A549 (cell line): ENCODE data around the gene IFITM5. TPM values are rescaled to one million over a fixed set of nuclear protein-coding genes. Genes with fewer than 3 reads are reported as not detected.

Experiments
- ATAC-seq, 2 experiments: fragments of 200-7000 bp in 1 of 2; fragments of >200 bp in 1 of 2; cut with Nextera tagmentation in 1 of 2; cut with Tn5 transposase in 1 of 2; 3 replicates each; pipeline versions ENCODE4 v1.8.0 to v1.9.1; 2018 to 2020; ENCODE audit warnings: mild to moderate bottlenecking in 1 of 2, moderate library complexity in 1 of 2
- CTCF ChIA-PET: fragments of 300-600 bp; sonication (Branson Sonifier 250); formaldehyde crosslinking; extraction: SDS; loops from one replicate; lab custom pipeline; 2021; ENCODE audit warnings: antibody characterized with exemption, inconsistent platforms; lab: Yijun Ruan, JAX
- POLR2A ChIA-PET: fragments of 350-600 bp; formaldehyde crosslinking; extraction: SDS; loops from one replicate; lab custom pipeline; 2021; ENCODE audit warnings: antibody characterized with exemption, inconsistent platforms; lab: Yijun Ruan, JAX
- DNase-seq, 2 experiments: peaks; one replicate each; pipeline versions ENCODE4 v3.0.0 to v3.0.0-alpha.2; 2011 to 2016; ENCODE audit warnings: low read depth in 1 of 2, low spot score in 1 of 2
- FAIRE-seq: peaks from 2 replicates; lab custom pipeline; 2011; peaks lifted over from hg19 to GRCh38; lab: Jason Lieb, UNC
- H3K27ac ChIP-seq, 2 experiments: fragments of >200 bp; sonication (Bioruptor Twin); formaldehyde crosslinking; 3 replicates each; pipeline ENCODE4 v1.5.1; 2016 to 2017
- H3K4me1 ChIP-seq: fragments of >200 bp; sonication (Bioruptor Twin); formaldehyde crosslinking; 3 replicates; pipeline ENCODE4 v1.6.1; 2016
- H3K4me2 ChIP-seq: fragments of >200 bp; sonication (Bioruptor Twin); formaldehyde crosslinking; 3 replicates; pipeline ENCODE4 v1.6.1; 2016
- H3K4me3 ChIP-seq: fragments of >200 bp; sonication (Bioruptor Twin); formaldehyde crosslinking; 3 replicates; pipeline ENCODE4 v1.5.1; 2016
- H3K9me3 ChIP-seq: fragments of >200 bp; sonication (Bioruptor Twin); formaldehyde crosslinking; 3 replicates; pipeline ENCODE4 v1.6.1; 2016
- CHD2 ChIP-seq: fragments of 150-350 bp; IDR thresholded peaks from 2 replicates; pipeline ENCODE4 v1.6.1; 2014; ENCODE audit warnings: low read length; ENCODE audit not compliant: partially characterized antibody
- CHD4 ChIP-seq: fragments of 200-600 bp; sonication (generic); IDR thresholded peaks from 2 replicates; pipeline ENCODE4 v1.6.1; 2016; ENCODE audit warnings: antibody characterized with exemption, mild to moderate bottlenecking, borderline replicate concordance
- HDAC2 ChIP-seq: fragments of 200-600 bp; sonication (generic); IDR thresholded peaks from 2 replicates; pipeline ENCODE4 v1.6.1; 2016
- HOXA7 ChIP-seq: fragments of 250-450 bp; sonication (Bioruptor Pico); IDR thresholded peaks from 2 replicates; pipeline ENCODE4 v1.5.0; 2020; ENCODE audit warnings: mild to moderate bottlenecking, moderate library complexity
- HOXB13 ChIP-seq: fragments of 250-450 bp; sonication (Bioruptor Pico); IDR thresholded peaks from 2 replicates; pipeline ENCODE4 v1.5.0; 2020; ENCODE audit warnings: low read depth, mild to moderate bottlenecking, moderate library complexity
- HOXB5 ChIP-seq: fragments of 250-450 bp; sonication (Bioruptor Pico); IDR thresholded peaks from 2 replicates; pipeline ENCODE4 v1.5.0; 2020; ENCODE audit warnings: mild to moderate bottlenecking, moderate library complexity
- JUNB ChIP-seq: fragments of >200 bp; sonication (Bioruptor Twin); formaldehyde crosslinking; IDR thresholded peaks from 2 replicates; pipeline ENCODE4 v1.6.1; 2016
- KDM5A ChIP-seq: fragments of 200-600 bp; sonication (generic); IDR thresholded peaks from 2 replicates; pipeline ENCODE4 v1.6.1; 2016; ENCODE audit warnings: antibody characterized with exemption, mild to moderate bottlenecking
- MYC ChIP-seq: IDR thresholded peaks from 2 replicates; pipeline ENCODE4 v1.6.1; 2012; ENCODE audit warnings: mild to moderate bottlenecking, inconsistent platforms, low read length, improper control_type of control experiment, borderline replicate concordance
- NPAS2 ChIP-seq: fragments of 250-450 bp; sonication (Bioruptor Pico); IDR thresholded peaks from 2 replicates; pipeline ENCODE4 v1.8.0; 2022; ENCODE audit warnings: mild to moderate bottlenecking, moderate library complexity, borderline replicate concordance
- RNF2 ChIP-seq: fragments of 200-600 bp; sonication (generic); IDR thresholded peaks from 2 replicates; pipeline ENCODE4 v1.6.1; 2016; ENCODE audit warnings: low read depth, mild to moderate bottlenecking, antibody characterized with exemption, moderate library complexity, borderline replicate concordance
- SMC3 ChIP-seq: fragments of >200 bp; sonication (Bioruptor Twin); formaldehyde crosslinking; IDR thresholded peaks from 3 replicates; pipeline ENCODE4 v1.6.1; 2018; ENCODE audit warnings: inconsistent platforms
- SREBF2 ChIP-seq: fragments of 450-650 bp; IDR thresholded peaks from 2 replicates; pipeline ENCODE4 v1.6.1; 2014; ENCODE audit warnings: mild to moderate bottlenecking, moderate library complexity
- ZFP36 ChIP-seq: fragments of 450-650 bp; IDR thresholded peaks from 2 replicates; pipeline ENCODE4 v1.6.1; 2014; ENCODE audit warnings: borderline replicate concordance; ENCODE audit not compliant: partially characterized antibody
- ZSCAN20 ChIP-seq: fragments of 250-450 bp; sonication (Bioruptor Pico); IDR thresholded peaks from 2 replicates; pipeline ENCODE4 v1.8.0; 2022; ENCODE audit warnings: mild to moderate bottlenecking, moderate library complexity
- WGBS: methylation state at CpG from one replicate; pipeline ENCODE4 v1.1.6; 2017; ENCODE audit errors: missing lambda C conversion rate; 5-methylcytosine and 5-hydroxymethylcytosine counted together
- polyA plus RNA-seq, 4 experiments: library from polyadenylated mRNA; depleted of rRNA in 3 of 4; stranded (reverse); fragments of >200 nt; fragmentation: RNase III in 1 of 4; extraction: RNeasy Plus Mini Kit Qiagen cat#74134 plus additional on column Dnase treatment in 1 of 4; gene quantifications; 2 replicates in 3 of 4; 3 replicates in 1 of 4; pipeline ENCODE4 v1.2.3, GENCODE V29; 2011 to 2017
- TF ChIP-seq, protein P1 (sequence below): fragments of 250-450 bp; sonication (Bioruptor Pico); IDR thresholded peaks from 2 replicates; pipeline ENCODE4 v1.5.0; 2020; ENCODE audit warnings: low read depth, mild to moderate bottlenecking, moderate library complexity
- TF ChIP-seq, protein P2 (sequence below): fragments of 450-650 bp; IDR thresholded peaks from 2 replicates; pipeline ENCODE4 v1.6.1; 2014; ENCODE audit warnings: antibody characterized with exemption
- TF ChIP-seq, protein P3 (sequence below): fragments of 200-600 bp; sonication (generic); IDR thresholded peaks from 2 replicates; pipeline ENCODE4 v1.6.1; 2016; ENCODE audit warnings: antibody characterized with exemption, mild to moderate bottlenecking, moderate library complexity
- TF ChIP-seq, protein P4 (sequence below): fragments of 150-350 bp; IDR thresholded peaks from 2 replicates; pipeline ENCODE4 v1.6.1; 2014; ENCODE audit warnings: low read depth, mild to moderate bottlenecking, low read length
- TF ChIP-seq, protein P5 (sequence below): IDR thresholded peaks from 2 replicates; pipeline ENCODE4 v1.6.1; 2012; ENCODE audit warnings: low read depth, borderline replicate concordance
- TF ChIP-seq, protein P6 (sequence below): fragments of 250-450 bp; sonication (Bioruptor Pico); IDR thresholded peaks from 2 replicates; pipeline ENCODE4 v1.5.0; 2021; ENCODE audit warnings: mild to moderate bottlenecking, moderate library complexity, borderline replicate concordance

The IFITM5 gene
- polyA plus RNA-seq, 2 of the 4 experiments (the other 2 are of a cell fraction) = not detected

DNA sequence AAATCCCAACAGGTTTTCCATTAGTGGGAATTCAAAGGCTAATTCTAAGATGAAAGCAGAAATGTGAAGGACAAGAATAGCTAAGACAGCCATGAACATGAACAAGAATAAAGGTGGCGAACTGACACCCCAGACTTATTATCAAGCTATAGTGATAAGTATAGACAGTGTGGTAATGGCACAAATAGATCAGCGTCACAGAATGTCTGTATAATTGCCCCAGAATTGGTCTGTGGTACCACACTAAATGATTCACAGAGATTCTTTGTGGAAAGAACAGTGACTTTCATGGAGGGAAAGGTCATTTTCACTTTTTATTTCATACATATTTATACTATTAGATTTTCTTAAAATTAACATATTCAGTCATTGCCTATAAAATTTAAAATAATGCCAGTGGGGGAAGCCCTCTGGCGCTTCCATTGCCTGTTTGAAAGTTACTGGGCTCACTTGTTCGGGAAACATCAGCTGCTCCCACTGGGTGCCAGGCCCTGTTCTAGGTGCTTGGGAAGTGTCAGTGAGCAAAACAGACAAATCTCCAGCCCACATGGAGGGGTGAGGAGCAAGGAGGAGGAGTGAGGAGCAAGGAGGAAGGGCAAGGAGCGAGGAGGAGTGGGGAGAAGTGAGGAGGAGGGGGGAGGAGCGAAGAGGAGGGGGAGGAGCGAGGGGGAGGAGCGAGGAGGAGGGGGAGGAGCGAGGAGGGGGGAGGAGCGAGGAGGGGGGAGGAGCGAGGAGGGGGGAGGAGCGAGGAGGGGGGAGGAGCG, 32.5 kb downstream of the IFITM5 start:
- peaks cover 8% of the 10 kb centered on the region; the same call in 2 of the 3 replicates for H3K9me3 ChIP-seq
- peaks cover 7% of the 10 kb centered on the region for H3K4me1 ChIP-seq
- FAIRE-seq (no peak), ATAC-seq (no peak; a peak in 1 of 6 replicates)
- TF ChIP-seq CHD2 (no peak), MYC (no peak), ZFP36 (no peak), SREBF2 (no peak), HDAC2 (no peak)
- TF ChIP-seq, all 56 proteins: peak for 0
- CTCF ChIA-PET = interaction anchor here (1.3 to 1.4 kb wide), 2 partner anchors 13 to 17 kb away, joined by 3 to 5 read pairs; no protein-coding TSS in a partner anchor
- peak overlapping the region in 1 of 2 experiments; percentile 52; a peak in 2 of 6 replicates for H3K27ac ChIP-seq
- WGBS = 70% methylated on average over 6 of the region's 13 CpGs
- POLR2A ChIA-PET = interaction anchor here (1.2 kb wide), 1 partner anchor 60 kb away, joined by 3 read pairs; the partner anchor contains the start of genes BET1L and RIC8A
- DNase-seq = peak in 1 of 2 experiments; percentile 48
- H3K4me2 ChIP-seq = peak overlapping the region; percentile 38; the same call in 2 of the 3 replicates
- H3K4me3 ChIP-seq = peak overlapping the region; percentile 24; the same call in 2 of the 3 replicates

DNA sequence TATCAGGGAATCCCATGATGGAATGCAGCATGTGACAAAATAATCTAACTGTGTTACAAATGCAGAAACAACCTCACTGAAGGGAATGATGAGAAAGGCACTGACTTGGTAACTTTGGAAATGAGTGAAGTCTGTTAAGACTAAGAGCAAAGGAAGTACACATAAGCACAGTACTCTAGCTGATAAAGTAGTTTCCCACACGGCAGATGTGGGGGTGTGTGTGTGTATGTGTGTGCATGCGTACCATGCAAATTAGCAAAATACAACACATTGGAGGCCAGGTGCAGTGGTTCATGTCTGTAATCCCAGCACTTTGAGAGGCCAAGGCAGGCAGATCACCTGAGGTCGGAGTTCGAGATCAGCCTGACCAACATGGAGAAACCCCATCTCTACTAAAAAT, 37.7 kb downstream of the IFITM5 start:
- Histone ChIP-seq H3K27ac (no peak overlapping the region), H3K4me3 (no peak overlapping the region), H3K4me1 (no peaks in the 10 kb centered on the region), H3K4me2 (no peak overlapping the region), H3K9me3 (peaks cover 8% of the 10 kb centered on the region; the same call in 2 of the 3 replicates)
- WGBS = 74% methylated on average over 4 of the region's 4 CpGs
- FAIRE-seq (no peak), ATAC-seq (no peak), DNase-seq (no peak)
- POLR2A ChIA-PET = no interaction called here
- TF ChIP-seq HOXA7 (CRISPR knock-in tag) = no peak
- TF ChIP-seq, protein P1, sequence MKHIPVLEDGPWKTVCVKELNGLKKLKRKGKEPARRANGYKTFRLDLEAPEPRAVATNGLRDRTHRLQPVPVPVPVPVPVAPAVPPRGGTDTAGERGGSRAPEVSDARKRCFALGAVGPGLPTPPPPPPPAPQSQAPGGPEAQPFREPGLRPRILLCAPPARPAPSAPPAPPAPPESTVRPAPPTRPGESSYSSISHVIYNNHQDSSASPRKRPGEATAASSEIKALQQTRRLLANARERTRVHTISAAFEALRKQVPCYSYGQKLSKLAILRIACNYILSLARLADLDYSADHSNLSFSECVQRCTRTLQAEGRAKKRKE (CRISPR knock-in tag) = no peak
- no peak for TF ChIP-seq RNF2
- TF ChIP-seq NPAS2 (CRISPR knock-in tag) = no peak
- TF ChIP-seq SMC3 = no peak
- TF ChIP-seq, protein P2, sequence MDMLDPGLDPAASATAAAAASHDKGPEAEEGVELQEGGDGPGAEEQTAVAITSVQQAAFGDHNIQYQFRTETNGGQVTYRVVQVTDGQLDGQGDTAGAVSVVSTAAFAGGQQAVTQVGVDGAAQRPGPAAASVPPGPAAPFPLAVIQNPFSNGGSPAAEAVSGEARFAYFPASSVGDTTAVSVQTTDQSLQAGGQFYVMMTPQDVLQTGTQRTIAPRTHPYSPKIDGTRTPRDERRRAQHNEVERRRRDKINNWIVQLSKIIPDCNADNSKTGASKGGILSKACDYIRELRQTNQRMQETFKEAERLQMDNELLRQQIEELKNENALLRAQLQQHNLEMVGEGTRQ = no peak
- TF ChIP-seq, protein P3, sequence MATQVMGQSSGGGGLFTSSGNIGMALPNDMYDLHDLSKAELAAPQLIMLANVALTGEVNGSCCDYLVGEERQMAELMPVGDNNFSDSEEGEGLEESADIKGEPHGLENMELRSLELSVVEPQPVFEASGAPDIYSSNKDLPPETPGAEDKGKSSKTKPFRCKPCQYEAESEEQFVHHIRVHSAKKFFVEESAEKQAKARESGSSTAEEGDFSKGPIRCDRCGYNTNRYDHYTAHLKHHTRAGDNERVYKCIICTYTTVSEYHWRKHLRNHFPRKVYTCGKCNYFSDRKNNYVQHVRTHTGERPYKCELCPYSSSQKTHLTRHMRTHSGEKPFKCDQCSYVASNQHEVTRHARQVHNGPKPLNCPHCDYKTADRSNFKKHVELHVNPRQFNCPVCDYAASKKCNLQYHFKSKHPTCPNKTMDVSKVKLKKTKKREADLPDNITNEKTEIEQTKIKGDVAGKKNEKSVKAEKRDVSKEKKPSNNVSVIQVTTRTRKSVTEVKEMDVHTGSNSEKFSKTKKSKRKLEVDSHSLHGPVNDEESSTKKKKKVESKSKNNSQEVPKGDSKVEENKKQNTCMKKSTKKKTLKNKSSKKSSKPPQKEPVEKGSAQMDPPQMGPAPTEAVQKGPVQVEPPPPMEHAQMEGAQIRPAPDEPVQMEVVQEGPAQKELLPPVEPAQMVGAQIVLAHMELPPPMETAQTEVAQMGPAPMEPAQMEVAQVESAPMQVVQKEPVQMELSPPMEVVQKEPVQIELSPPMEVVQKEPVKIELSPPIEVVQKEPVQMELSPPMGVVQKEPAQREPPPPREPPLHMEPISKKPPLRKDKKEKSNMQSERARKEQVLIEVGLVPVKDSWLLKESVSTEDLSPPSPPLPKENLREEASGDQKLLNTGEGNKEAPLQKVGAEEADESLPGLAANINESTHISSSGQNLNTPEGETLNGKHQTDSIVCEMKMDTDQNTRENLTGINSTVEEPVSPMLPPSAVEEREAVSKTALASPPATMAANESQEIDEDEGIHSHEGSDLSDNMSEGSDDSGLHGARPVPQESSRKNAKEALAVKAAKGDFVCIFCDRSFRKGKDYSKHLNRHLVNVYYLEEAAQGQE = no peak
- TF ChIP-seq, protein P4, sequence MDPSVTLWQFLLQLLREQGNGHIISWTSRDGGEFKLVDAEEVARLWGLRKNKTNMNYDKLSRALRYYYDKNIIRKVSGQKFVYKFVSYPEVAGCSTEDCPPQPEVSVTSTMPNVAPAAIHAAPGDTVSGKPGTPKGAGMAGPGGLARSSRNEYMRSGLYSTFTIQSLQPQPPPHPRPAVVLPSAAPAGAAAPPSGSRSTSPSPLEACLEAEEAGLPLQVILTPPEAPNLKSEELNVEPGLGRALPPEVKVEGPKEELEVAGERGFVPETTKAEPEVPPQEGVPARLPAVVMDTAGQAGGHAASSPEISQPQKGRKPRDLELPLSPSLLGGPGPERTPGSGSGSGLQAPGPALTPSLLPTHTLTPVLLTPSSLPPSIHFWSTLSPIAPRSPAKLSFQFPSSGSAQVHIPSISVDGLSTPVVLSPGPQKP = no peak
- CTCF ChIA-PET = interaction anchor here (7.2 kb wide), 1 partner anchor 11 kb away, joined by 40 read pairs; no protein-coding TSS in a partner anchor

DNA sequence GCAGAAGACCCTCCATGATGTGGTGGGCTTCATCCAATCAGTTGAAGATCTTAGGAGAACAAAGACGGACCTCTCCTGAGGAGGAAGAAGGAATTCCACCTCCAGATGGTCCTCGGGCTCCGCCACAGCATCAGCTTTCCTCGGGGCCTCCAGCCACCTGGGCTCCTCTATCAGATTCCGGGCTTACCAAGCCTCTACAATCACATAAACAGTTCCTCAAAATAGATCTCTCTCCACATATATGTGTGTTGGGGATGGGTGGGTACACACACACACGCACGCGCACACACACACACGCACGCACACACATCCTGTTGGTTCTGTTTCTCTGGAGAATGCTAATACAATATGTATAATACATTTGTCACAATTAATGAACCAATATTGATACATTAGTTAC, 39.9 kb downstream of the IFITM5 start:
- FAIRE-seq (no peak), ATAC-seq (no peak), DNase-seq (no peak)
- ChIA-PET CTCF (interaction anchor here (1.3 to 7.2 kb wide), 3 partner anchors 8 to 19 kb away, joined by 3 to 40 read pairs (median 4); partner anchors contain the start of gene NLRP6), POLR2A (no interaction called here)
- no peaks in the 10 kb centered on the region for H3K4me1 ChIP-seq
- no peak overlapping the region for H3K4me2 ChIP-seq
- no peak overlapping the region for H3K4me3 ChIP-seq
- H3K27ac ChIP-seq = no peak overlapping the region
- 66% methylated on average over 10 of the region's 10 CpGs for WGBS
- TF ChIP-seq, protein P5, sequence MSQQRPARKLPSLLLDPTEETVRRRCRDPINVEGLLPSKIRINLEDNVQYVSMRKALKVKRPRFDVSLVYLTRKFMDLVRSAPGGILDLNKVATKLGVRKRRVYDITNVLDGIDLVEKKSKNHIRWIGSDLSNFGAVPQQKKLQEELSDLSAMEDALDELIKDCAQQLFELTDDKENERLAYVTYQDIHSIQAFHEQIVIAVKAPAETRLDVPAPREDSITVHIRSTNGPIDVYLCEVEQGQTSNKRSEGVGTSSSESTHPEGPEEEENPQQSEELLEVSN = no peak
- TF ChIP-seq CHD4 = no peak
- TF ChIP-seq SREBF2 = no peak
- TF ChIP-seq, protein P6, sequence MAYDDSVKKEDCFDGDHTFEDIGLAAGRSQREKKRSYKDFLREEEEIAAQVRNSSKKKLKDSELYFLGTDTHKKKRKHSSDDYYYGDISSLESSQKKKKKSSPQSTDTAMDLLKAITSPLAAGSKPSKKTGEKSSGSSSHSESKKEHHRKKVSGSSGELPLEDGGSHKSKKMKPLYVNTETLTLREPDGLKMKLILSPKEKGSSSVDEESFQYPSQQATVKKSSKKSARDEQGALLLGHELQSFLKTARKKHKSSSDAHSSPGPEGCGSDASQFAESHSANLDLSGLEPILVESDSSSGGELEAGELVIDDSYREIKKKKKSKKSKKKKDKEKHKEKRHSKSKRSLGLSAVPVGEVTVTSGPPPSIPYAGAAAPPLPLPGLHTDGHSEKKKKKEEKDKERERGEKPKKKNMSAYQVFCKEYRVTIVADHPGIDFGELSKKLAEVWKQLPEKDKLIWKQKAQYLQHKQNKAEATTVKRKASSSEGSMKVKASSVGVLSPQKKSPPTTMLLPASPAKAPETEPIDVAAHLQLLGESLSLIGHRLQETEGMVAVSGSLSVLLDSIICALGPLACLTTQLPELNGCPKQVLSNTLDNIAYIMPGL (CRISPR knock-in tag) = no peak
- no peak for TF ChIP-seq KDM5A
- no peak for TF ChIP-seq HOXB13 (CRISPR knock-in tag)
- TF ChIP-seq HOXB5 = no peak
- no peak for TF ChIP-seq JUNB
- TF ChIP-seq ZSCAN20 = no peak
- no peaks in the 10 kb centered on the region for H3K9me3 ChIP-seq
